ENCODE results near the gene CDC20B.
"Not testable (repeated sequence)": the region's sequence is repeated elsewhere in the genome, so short reads cannot be mapped to it uniquely, and the experiment has no call there.

Gene CDC20B

DNA sequence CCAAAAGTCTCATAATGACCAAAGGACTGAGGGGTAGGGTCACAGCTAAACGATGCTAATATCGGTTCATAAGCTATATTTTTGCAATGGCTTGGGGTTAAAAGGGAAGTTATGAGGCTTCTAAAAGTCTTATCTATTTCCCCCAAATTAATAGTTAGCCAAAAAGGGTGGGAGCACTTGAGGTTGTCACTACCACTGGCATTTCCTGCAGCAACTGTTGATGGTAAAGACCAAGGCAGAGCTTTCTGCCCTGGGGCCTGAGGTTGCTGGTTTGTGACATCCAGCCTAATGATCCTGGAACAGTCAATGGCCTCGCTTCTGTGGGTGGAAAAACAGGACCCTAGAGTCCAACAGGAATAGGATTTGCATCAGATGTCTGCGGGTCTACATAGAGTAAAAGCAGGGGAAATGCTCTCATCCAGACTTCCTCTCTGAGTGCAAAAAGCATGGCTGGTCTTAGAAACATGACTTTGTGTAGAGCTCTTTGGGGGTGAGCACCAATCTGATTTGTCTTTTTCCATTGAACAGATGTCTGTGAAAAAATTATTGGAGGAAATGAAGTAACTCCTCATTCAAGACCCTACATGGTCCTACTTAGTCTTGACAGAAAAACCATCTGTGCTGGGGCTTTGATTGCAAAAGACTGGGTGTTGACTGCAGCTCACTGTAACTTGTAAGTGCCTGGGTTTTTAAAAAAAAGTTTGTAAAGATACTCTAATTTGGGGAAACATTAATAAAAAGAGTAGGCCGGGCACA lies 67.9 kb downstream of the CDC20B start:
- no peak overlapping the region for H3K4me3 ChIP-seq (ENCODE audit: low read depth, low read length)
- no peak for DNase-seq (ENCODE audit: low read depth)
- TF ChIP-seq, protein P1, sequence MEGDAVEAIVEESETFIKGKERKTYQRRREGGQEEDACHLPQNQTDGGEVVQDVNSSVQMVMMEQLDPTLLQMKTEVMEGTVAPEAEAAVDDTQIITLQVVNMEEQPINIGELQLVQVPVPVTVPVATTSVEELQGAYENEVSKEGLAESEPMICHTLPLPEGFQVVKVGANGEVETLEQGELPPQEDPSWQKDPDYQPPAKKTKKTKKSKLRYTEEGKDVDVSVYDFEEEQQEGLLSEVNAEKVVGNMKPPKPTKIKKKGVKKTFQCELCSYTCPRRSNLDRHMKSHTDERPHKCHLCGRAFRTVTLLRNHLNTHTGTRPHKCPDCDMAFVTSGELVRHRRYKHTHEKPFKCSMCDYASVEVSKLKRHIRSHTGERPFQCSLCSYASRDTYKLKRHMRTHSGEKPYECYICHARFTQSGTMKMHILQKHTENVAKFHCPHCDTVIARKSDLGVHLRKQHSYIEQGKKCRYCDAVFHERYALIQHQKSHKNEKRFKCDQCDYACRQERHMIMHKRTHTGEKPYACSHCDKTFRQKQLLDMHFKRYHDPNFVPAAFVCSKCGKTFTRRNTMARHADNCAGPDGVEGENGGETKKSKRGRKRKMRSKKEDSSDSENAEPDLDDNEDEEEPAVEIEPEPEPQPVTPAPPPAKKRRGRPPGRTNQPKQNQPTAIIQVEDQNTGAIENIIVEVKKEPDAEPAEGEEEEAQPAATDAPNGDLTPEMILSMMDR (IDR thresholded peaks at IDR 0.05; ENCODE audit: low read depth, low read length): no peak
- TF ChIP-seq POLR2A (IDR thresholded peaks at IDR 0.05; ENCODE audit: extremely low read depth, insufficient read length): no peak

DNA sequence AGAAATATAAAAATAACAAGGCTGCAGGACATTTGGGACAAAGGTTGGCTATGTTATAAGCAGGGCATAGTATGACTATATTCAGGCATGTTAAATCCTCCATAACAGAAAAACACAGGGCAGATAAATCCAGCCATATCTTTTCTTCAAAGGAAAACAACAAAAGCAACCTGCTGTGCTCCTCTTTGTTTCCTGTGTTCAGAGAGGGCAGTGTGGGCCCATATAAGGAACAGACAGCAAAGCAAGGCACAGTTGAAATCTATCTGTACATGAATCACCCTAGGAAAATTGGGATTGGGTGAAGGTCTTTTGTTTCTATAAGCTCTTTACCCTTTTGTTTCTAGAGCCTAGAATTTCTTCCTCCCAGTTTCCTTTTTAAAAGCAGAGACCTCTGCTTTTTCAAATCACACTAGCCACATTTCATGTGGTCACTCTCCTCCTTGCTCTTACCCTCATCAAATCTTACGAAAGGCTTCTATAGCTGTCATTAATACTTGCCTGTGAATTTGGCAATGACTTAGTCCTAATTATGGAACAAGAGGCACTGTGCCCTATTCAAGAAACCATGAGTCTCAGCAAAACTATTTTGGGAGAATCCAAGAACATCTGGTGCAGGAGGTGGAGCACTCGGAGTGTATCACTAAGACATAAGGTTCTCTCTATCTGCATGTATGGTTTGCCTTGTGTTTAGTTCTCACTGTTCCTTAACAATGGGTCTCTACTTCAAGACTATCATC lies 68.8 kb downstream of the CDC20B start:
- TF ChIP-seq, protein P1 (IDR thresholded peaks at IDR 0.05; ENCODE audit: low read depth, low read length): no peak
- no peak for TF ChIP-seq POLR2A (IDR thresholded peaks at IDR 0.05; ENCODE audit: extremely low read depth, insufficient read length)
- no peak for TF ChIP-seq MYC (IDR thresholded peaks at IDR 0.05; ENCODE audit: low read depth, low read length)
- no peak for DNase-seq (ENCODE audit: low read depth)

DNA sequence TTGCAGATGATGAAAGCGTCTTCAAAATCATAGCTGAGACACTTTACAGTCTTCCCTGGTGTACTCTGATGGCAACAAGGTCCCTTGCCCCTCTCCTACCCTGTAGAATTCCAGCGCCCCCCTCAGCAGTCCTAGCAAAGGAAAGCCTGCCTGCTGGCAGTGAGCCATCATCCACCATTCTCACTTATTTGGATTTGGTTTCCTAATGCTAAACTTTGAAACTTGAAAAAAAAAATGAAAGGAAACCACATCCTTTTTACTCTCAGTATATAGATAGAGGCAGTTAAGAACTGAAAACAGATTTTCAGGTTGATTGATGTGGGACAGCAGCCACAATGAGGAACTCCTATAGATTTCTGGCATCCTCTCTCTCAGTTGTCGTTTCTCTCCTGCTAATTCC lies 70.6 kb downstream of the CDC20B start, which contains the start of gene GZMA:
Gene GZMA, plus strand, starts transcription at position 299 of the 400 bp plus-strand sequence. Its CDS starts 37 bp downstream, at position 336.
- no peak for DNase-seq (ENCODE audit: low read depth)
- TF ChIP-seq, protein P2, sequence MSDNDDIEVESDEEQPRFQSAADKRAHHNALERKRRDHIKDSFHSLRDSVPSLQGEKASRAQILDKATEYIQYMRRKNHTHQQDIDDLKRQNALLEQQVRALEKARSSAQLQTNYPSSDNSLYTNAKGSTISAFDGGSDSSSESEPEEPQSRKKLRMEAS (IDR thresholded peaks at IDR 0.05; ENCODE audit: low read depth, low read length): no peak
- TF ChIP-seq POLR2A (IDR thresholded peaks at IDR 0.05; ENCODE audit: extremely low read depth, insufficient read length): no peak
- no peak within 1 kb of the TSS for H3K4me3 ChIP-seq (ENCODE audit: low read depth, low read length)

More for the DNA sequence above, 68.8 kb downstream of the CDC20B start:
- H3K4me3 ChIP-seq (ENCODE audit: low read depth, low read length): no peak overlapping the region

DNA sequence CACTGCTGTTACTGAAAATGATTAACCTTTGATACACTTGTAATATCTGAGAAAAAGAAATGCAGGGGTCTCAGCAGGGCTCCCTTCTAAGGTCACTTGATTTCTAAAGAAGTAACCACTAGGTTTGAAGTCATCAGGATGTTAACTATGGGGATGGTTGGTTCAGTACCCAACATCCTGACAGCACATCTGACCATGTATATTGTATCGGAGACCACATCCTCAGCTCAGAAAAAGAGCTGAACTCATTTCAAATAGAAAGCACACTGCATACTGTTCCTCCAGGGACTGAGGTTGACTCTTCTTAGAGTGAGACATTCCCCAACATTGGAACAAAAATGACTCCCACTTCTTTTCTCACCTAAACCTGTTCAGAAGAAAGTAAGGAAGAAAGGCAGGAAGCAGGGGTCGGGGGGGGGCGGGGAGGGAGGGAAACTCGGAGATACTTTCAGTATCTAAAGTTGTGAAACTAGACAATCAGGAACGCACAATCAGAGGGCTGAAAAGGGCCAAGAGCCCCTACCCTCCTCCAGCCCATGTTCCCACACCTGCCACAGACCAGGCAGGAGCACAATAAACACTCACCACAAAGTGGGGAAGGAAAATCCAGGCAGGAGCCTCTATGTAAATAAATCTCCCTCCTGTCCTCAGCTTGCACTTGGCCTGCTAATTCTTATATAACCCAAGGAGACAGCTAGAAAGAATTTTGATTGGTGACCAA lies 71.3 kb downstream of the CDC20B start:
- no peak overlapping the region for H3K4me3 ChIP-seq (ENCODE audit: low read depth, low read length)
- DNase-seq (ENCODE audit: low read depth): no peak
- TF ChIP-seq, protein P2 (IDR thresholded peaks at IDR 0.05; ENCODE audit: low read depth, low read length): no peak
- no peak for TF ChIP-seq MYC (IDR thresholded peaks at IDR 0.05; ENCODE audit: low read depth, low read length)
- TF ChIP-seq, protein P1 (IDR thresholded peaks at IDR 0.05; ENCODE audit: low read depth, low read length): no peak
- TF ChIP-seq POLR2A (IDR thresholded peaks at IDR 0.05; ENCODE audit: extremely low read depth, insufficient read length): no peak

DNA sequence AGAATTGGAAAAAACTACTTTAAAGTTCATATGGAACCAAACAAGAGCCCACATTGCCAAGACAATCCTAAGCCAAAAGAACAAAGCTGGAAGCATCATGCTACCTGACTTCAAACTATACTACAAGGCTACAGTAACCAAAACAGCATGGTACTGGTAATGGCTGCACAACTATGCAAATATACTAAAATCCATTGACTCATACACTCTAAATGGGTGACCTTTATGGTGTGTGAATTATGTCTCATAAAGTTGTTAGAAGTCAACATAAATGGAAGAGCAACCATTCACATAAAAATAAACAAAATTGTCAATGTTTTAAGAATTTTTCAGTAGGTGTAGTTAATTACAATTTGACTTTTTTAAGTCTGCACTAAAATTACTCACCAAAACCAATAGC lies 71.8 kb downstream of the CDC20B start:
- H3K4me3 ChIP-seq (ENCODE audit: low read depth, low read length); DNase-seq (ENCODE audit: low read depth): not testable (repeated sequence)

DNA sequence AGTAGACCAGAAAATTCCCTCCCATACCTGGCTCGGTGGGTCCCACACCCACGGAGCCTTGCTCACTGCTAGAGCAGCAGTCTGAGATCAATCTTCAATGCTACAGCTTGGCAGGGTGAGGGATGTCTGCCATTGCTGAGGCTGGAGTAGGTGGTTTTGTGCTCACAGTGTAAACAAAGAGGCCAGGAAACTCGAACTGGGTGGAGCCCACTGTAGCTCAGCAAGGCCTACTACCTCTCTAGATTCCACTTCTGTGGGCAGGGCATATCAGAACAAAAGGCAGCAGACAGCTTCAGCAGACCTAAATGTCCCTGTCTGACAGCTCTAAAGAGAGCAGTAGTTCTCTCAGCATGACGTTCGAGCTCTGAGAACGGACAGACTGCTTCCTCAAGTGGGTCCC lies 76.1 kb downstream of the CDC20B start:
- no peak for TF ChIP-seq MYC (IDR thresholded peaks at IDR 0.05; ENCODE audit: low read depth, low read length)
- no peak for TF ChIP-seq POLR2A (IDR thresholded peaks at IDR 0.05; ENCODE audit: extremely low read depth, insufficient read length)
- TF ChIP-seq, protein P2 (IDR thresholded peaks at IDR 0.05; ENCODE audit: low read depth, low read length): no peak
- TF ChIP-seq, protein P1 (IDR thresholded peaks at IDR 0.05; ENCODE audit: low read depth, low read length): no peak
- no peak overlapping the region for H3K4me3 ChIP-seq (ENCODE audit: low read depth, low read length)
- DNase-seq (ENCODE audit: low read depth): no peak
